RWPE2 (cell line): ENCODE measurements around the gene SLC29A3.

Experiments used
- ATAC-seq: fragments of 200-7000 bp; cut with Tn5 transposase; 3 replicates; pipeline ENCODE4 v1.9.1; 2021; ENCODE audit warnings: low read depth
- DNase-seq: peaks from one replicate; pipeline ENCODE4 v3.0.0-alpha.2; 2020; ENCODE audit warnings: low spot score
- H3K27ac ChIP-seq: fragments of 450-650 bp; 2 replicates; pipeline ENCODE4 v1.5.1; 2017; ENCODE audit warnings: mild to moderate bottlenecking; ENCODE audit not compliant: poor library complexity, severe bottlenecking
- H3K27me3 ChIP-seq: fragments of 250-450 bp; sonication (Bioruptor Pico); 2 replicates; pipeline ENCODE4 v1.5.1; 2021; ENCODE audit warnings: mild to moderate bottlenecking, moderate library complexity; ENCODE audit not compliant: insufficient read depth, poor library complexity, severe bottlenecking
- H3K36me3 ChIP-seq: fragments of 250-450 bp; sonication (Bioruptor Pico); 2 replicates; pipeline ENCODE4 v1.5.1; 2020; ENCODE audit warnings: low read depth, mild to moderate bottlenecking, moderate library complexity
- H3K4me1 ChIP-seq: fragments of 250-450 bp; sonication (Bioruptor Pico); 2 replicates; pipeline ENCODE4 v1.5.1; 2021; ENCODE audit warnings: mild to moderate bottlenecking, moderate library complexity; ENCODE audit not compliant: insufficient read depth, poor library complexity, severe bottlenecking
- H3K4me3 ChIP-seq: fragments of 250-450 bp; sonication (Bioruptor Pico); 2 replicates; pipeline ENCODE4 v1.5.1; 2021; ENCODE audit warnings: mild to moderate bottlenecking, moderate library complexity; ENCODE audit not compliant: severe bottlenecking
- H3K9me3 ChIP-seq: fragments of 250-450 bp; sonication (Bioruptor Pico); 2 replicates; pipeline ENCODE4 v1.5.1; 2021; ENCODE audit warnings: mild to moderate bottlenecking, moderate library complexity; ENCODE audit not compliant: severe bottlenecking
- CTCF ChIP-seq: fragments of 450-650 bp; IDR thresholded peaks from one replicate; pipeline ENCODE4 v1.5.1; 2017; ENCODE audit warnings: mild to moderate bottlenecking, moderate library complexity; ENCODE audit not compliant: poor library complexity, severe bottlenecking

Gene SLC29A3

GRCh38 chr10:71390921-71391690, 72.0 kb downstream of the SLC29A3 start:
- no peaks in the 10 kb centered on the region for H3K9me3 ChIP-seq
- TF ChIP-seq CTCF = no peak
- H3K36me3 ChIP-seq = no peaks in the 10 kb centered on the region
- no peak overlapping the region for H3K27ac ChIP-seq
- H3K4me3 ChIP-seq = no peak overlapping the region
- no peaks in the 10 kb centered on the region for H3K4me1 ChIP-seq
- ATAC-seq = no peak
- DNase-seq = no peak
- peaks cover 10% of the 10 kb centered on the region for H3K27me3 ChIP-seq

GRCh38 chr10:71391701-71392100, 72.6 kb downstream of the SLC29A3 start:
- peaks cover 13% of the 10 kb centered on the region for H3K27me3 ChIP-seq
- TF ChIP-seq CTCF = no peak
- H3K36me3 ChIP-seq = no peaks in the 10 kb centered on the region
- H3K27ac ChIP-seq = no peak overlapping the region
- DNase-seq (no peak), ATAC-seq (no peak)
- no peaks in the 10 kb centered on the region for H3K4me1 ChIP-seq
- H3K9me3 ChIP-seq = no peaks in the 10 kb centered on the region
- H3K4me3 ChIP-seq = no peak overlapping the region

- no peaks in the 10 kb centered on the region for H3K4me1 ChIP-seq
- no peaks in the 10 kb centered on the region for H3K36me3 ChIP-seq
- no peak overlapping the region for H3K4me3 ChIP-seq
- ATAC-seq (no peak), DNase-seq (no peak)
- TF ChIP-seq CTCF = no peak
- H3K27me3 ChIP-seq = peaks cover 15% of the 10 kb centered on the region
- H3K9me3 ChIP-seq = no peaks in the 10 kb centered on the region
- no peak overlapping the region for H3K27ac ChIP-seq
These were observed 73.2 kb downstream of the SLC29A3 start for GRCh38 chr10:71392292-71392691.

GRCh38 chr10:71392791-71393781, 74.0 kb downstream of the SLC29A3 start:
- H3K27ac ChIP-seq = no peak overlapping the region
- no peaks in the 10 kb centered on the region for H3K36me3 ChIP-seq
- no peak for DNase-seq
- H3K4me3 ChIP-seq = no peak overlapping the region
- no peaks in the 10 kb centered on the region for H3K4me1 ChIP-seq
- no peaks in the 10 kb centered on the region for H3K9me3 ChIP-seq
- H3K27me3 ChIP-seq = peaks cover 23% of the 10 kb centered on the region
- ATAC-seq = no peak
- TF ChIP-seq CTCF = no peak
